MM.1S (cell line): Measurements from ENCODE around the gene PNPLA7.

ENCODE experiments used
- DNase-seq: peaks from one replicate; pipeline ENCODE4 v3.0.0-alpha.2; 2015
- H2AFZ ChIP-seq: fragments of 300-600 bp; sonication (generic); 2 replicates; pipeline ENCODE4 v1.6.0; 2016; ENCODE audit warnings: antibody characterized with exemption, low read length
- H3F3A ChIP-seq: fragments of 300-600 bp; sonication (generic); 2 replicates; pipeline ENCODE4 v1.6.1; 2016; ENCODE audit warnings: mild to moderate bottlenecking, antibody characterized with exemption, low read length, moderate library complexity, mixed read lengths; ENCODE audit not compliant: insufficient read depth
- H3K27ac ChIP-seq: fragments of 300-600 bp; sonication (generic); 2 replicates; pipeline ENCODE4 v1.5.1; 2016; ENCODE audit warnings: mild to moderate bottlenecking, low read length
- H3K27me3 ChIP-seq: fragments of 300-600 bp; sonication (generic); replicated peaks from 2 replicates; pipeline ENCODE4 v1.6.0; 2016; ENCODE audit warnings: low read length; ENCODE audit not compliant: insufficient read depth
- H3K36me3 ChIP-seq: fragments of 300-600 bp; sonication (generic); replicated peaks from 2 replicates; pipeline ENCODE4 v1.6.1; 2016; ENCODE audit warnings: mild to moderate bottlenecking, low read length, mixed read lengths; ENCODE audit not compliant: insufficient read depth
- H3K4me1 ChIP-seq: fragments of 300-600 bp; sonication (generic); 2 replicates; pipeline ENCODE4 v1.6.1; 2016; ENCODE audit warnings: low read length, mixed read lengths
- H3K4me2 ChIP-seq: fragments of 300-600 bp; sonication (generic); 2 replicates; pipeline ENCODE4 v1.6.0; 2016; ENCODE audit warnings: low read depth, low read length
- H3K4me3 ChIP-seq: fragments of 300-600 bp; sonication (generic); 2 replicates; pipeline ENCODE4 v1.5.1; 2016; ENCODE audit warnings: low read length, mixed read lengths
- H3K79me2 ChIP-seq: fragments of 300-600 bp; sonication (generic); 2 replicates; pipeline ENCODE4 v1.6.1; 2016; ENCODE audit warnings: mixed run types, low read length, mixed read lengths
- H3K9ac ChIP-seq: fragments of 300-600 bp; sonication (generic); 2 replicates; pipeline ENCODE4 v1.6.1; 2016; ENCODE audit warnings: low read length, mixed read lengths
- H3K9me2 ChIP-seq: fragments of 300-600 bp; sonication (generic); replicated peaks from 2 replicates; pipeline ENCODE4 v1.6.1; 2016; ENCODE audit warnings: mild to moderate bottlenecking, low read length, mixed read lengths; ENCODE audit not compliant: insufficient read depth
- H3K9me3 ChIP-seq: fragments of 300-600 bp; sonication (generic); replicated peaks from 2 replicates; pipeline ENCODE4 v1.6.1; 2016; ENCODE audit warnings: mild to moderate bottlenecking, low read length, mixed read lengths; ENCODE audit not compliant: insufficient read depth
- H4K20me1 ChIP-seq: fragments of 300-600 bp; sonication (generic); 2 replicates; pipeline ENCODE4 v1.6.1; 2016; ENCODE audit warnings: mild to moderate bottlenecking, low read length, moderate library complexity, mixed read lengths; ENCODE audit not compliant: insufficient read depth
- EZH2 ChIP-seq: fragments of 300-600 bp; sonication (generic); optimal IDR thresholded peaks from 2 replicates; pipeline ENCODE3; 2017; ENCODE audit warnings: low read depth, mild to moderate bottlenecking, antibody characterized with exemption, low read length, mixed read lengths
- EZH2phosphoT487 ChIP-seq: fragments of 300-600 bp; sonication (generic); IDR thresholded peaks from 2 replicates; pipeline ENCODE4 v1.6.1; 2018; ENCODE audit warnings: antibody characterized with exemption, low read length
- TF ChIP-seq, protein P1 (sequence below): fragments of 300-600 bp; sonication (generic); IDR thresholded peaks from 2 replicates; pipeline ENCODE4 v1.5.1; 2016; ENCODE audit warnings: antibody characterized with exemption, low read length, mixed read lengths

PNPLA7 gene

DNA sequence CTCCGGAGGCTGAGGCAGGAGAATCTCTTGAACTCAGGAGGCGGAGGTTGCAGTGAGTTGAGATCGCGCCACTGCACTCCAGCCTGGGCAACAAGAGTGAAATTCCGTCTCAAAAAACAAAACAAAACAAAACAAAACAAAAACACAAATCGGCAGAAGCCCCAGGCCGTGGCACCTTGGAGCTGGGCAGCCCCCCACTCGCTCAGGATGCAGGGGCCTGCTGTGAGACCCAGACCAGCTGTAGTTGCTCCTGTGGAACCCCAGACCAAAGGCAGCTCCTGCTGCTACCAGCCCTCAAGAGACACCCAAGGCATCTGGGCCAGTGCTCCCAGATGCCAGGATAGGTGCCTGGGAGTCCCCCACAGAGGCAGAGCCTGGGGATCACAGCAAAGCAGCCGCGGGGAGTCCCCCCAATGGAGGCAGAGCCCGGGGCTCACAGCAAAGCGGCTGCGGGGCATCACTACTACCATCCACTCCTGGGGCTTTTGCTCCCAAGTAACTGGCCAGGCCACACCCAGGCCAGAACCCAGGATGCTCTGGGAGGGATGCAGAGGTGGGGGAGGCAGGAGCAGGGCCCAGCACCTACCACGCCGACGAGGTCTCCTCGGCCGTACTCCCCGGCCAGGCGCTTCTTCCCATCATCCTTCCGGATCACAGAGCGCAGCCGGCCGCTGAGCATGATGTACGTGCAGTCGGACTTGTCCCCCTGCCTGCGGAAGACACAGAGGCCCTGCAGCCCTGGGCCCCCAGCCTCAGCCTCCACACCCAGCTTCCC, 53.4 kb downstream of the PNPLA7 start:
- peaks cover 56% of the 10 kb centered on the region for H3K27me3 ChIP-seq
- no peaks in the 10 kb centered on the region for H4K20me1 ChIP-seq
- H3K4me1 ChIP-seq = no peaks in the 10 kb centered on the region
- no peak for DNase-seq
- no peaks in the 10 kb centered on the region for H3K9me3 ChIP-seq
- no peak overlapping the region for H3K4me2 ChIP-seq
- no peak overlapping the region for H3K27ac ChIP-seq
- no peak overlapping the region for H3K9ac ChIP-seq
- no peaks in the 10 kb centered on the region for H3K36me3 ChIP-seq
- no peaks in the 10 kb centered on the region for H3F3A ChIP-seq
- TF ChIP-seq, protein P1, sequence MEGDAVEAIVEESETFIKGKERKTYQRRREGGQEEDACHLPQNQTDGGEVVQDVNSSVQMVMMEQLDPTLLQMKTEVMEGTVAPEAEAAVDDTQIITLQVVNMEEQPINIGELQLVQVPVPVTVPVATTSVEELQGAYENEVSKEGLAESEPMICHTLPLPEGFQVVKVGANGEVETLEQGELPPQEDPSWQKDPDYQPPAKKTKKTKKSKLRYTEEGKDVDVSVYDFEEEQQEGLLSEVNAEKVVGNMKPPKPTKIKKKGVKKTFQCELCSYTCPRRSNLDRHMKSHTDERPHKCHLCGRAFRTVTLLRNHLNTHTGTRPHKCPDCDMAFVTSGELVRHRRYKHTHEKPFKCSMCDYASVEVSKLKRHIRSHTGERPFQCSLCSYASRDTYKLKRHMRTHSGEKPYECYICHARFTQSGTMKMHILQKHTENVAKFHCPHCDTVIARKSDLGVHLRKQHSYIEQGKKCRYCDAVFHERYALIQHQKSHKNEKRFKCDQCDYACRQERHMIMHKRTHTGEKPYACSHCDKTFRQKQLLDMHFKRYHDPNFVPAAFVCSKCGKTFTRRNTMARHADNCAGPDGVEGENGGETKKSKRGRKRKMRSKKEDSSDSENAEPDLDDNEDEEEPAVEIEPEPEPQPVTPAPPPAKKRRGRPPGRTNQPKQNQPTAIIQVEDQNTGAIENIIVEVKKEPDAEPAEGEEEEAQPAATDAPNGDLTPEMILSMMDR = no peak
- TF ChIP-seq EZH2 (no peak), EZH2phosphoT487 (no peak)
- H2AFZ ChIP-seq = no peak overlapping the region
- H3K4me3 ChIP-seq = no peak overlapping the region
- no peaks in the 10 kb centered on the region for H3K9me2 ChIP-seq
- no peaks in the 10 kb centered on the region for H3K79me2 ChIP-seq

DNA sequence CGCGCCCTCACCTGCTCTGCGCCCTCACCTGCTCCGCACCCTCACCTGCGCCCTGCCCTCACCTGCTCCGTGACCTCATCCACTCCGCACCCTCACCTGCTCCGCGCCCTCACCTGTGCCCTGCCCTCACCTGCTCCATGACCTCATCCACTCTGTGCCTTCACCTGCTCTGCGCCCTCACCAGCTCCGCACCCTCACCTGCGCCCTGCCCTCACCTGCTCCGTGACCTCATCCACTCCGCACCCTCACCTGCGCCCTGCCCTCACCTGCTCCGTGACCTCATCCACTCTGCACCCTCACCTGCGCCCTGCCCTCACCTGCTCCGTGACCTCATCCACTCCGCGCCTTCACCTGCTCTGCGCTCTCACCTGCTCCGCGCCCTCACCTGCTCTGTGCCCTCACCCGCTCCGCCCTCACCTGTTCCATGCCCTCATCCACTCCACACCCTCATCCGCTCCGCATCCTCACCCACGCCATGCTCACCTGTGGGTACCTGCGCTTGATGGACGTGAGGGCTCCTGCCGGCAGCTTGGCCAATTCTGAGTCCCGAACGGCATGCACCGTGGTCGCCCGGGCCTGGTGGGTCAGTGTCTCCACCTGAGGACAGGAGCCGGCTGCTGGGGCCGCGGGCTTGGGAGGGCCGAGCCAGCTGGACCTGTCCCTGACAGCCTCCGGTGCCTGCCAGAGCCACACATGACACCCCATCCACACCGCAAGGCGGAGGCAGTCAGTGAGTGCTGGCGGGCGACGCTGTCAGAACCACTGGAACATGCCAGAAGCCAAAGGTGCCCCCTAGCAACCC, 55.5 kb downstream of the PNPLA7 start:
- peaks cover 57% of the 10 kb centered on the region for H3K27me3 ChIP-seq
- no peak overlapping the region for H2AFZ ChIP-seq
- TF ChIP-seq EZH2 = no peak
- TF ChIP-seq EZH2phosphoT487 = no peak
- TF ChIP-seq, protein P1 = no peak
- no peaks in the 10 kb centered on the region for H4K20me1 ChIP-seq
- H3K4me1 ChIP-seq = peaks cover 17% of the 10 kb centered on the region; the same call in 1 of the 2 replicates
- H3K79me2 ChIP-seq = no peaks in the 10 kb centered on the region
- no peaks in the 10 kb centered on the region for H3K9me3 ChIP-seq
- H3K36me3 ChIP-seq = no peaks in the 10 kb centered on the region
- DNase-seq = no peak
- no peak overlapping the region for H3K4me2 ChIP-seq
- no peak overlapping the region for H3K4me3 ChIP-seq
- H3K27ac ChIP-seq = no peak overlapping the region
- peaks cover 10% of the 10 kb centered on the region; the same call in 1 of the 2 replicates for H3F3A ChIP-seq
- no peaks in the 10 kb centered on the region for H3K9me2 ChIP-seq
- no peak overlapping the region for H3K9ac ChIP-seq

DNA sequence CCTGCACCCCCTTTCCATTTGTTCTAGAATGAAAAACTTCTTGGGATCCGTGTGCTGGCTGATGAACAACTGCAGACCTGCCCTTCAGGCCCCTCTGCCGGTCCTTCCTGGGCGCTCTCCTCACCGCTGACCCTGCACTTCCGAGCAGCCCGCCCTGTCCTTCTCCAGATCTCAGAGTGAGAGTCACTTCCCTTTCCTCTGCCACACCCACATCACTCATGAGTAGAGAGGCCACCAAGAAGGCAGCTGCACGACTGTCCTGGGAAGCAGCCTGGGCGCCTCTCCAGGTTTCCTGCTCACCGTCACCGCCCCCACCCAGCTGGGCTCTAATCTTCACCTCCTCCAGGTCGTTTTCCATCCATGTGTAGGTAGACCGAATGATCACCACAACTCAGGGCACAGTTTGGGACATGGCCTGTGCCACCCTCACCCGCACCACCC, 56.1 kb downstream of the PNPLA7 start:
- Histone ChIP-seq H3K4me3 (no peak overlapping the region), H3F3A (peaks cover 10% of the 10 kb centered on the region; the same call in 1 of the 2 replicates), H3K9me3 (no peaks in the 10 kb centered on the region), H3K9ac (no peak overlapping the region), H3K27ac (no peak overlapping the region), H4K20me1 (no peaks in the 10 kb centered on the region), H3K4me1 (peaks cover 18% of the 10 kb centered on the region; the same call in 1 of the 2 replicates), H3K4me2 (no peak overlapping the region), H3K79me2 (no peaks in the 10 kb centered on the region), H3K27me3 (peaks cover 58% of the 10 kb centered on the region), H3K9me2 (no peaks in the 10 kb centered on the region), H3K36me3 (no peaks in the 10 kb centered on the region), H2AFZ (no peak overlapping the region)
- DNase-seq = no peak
- TF ChIP-seq, protein P1 = no peak
- no peak for TF ChIP-seq EZH2
- TF ChIP-seq EZH2phosphoT487 = no peak
